Measurements from ENCODE around the gene DEPDC4.
"Not testable (repeated sequence)": the region's sequence is repeated elsewhere in the genome, so short reads cannot be mapped to it uniquely, and the experiment has no call there.

DEPDC4 gene

GRCh38 chr12:100263131-100263530 lies 3.7 kb downstream of the DEPDC4 start:
- DNase-seq: no peak

- DNase-seq: no peak
Observed at GRCh38 chr12:100258127-100258526, 8.8 kb downstream of the DEPDC4 start.

GRCh38 chr12:100254876-100255275 lies 12.0 kb downstream of the DEPDC4 start:
- DNase-seq: no peak

GRCh38 chr12:100253437-100253836 lies 13.4 kb downstream of the DEPDC4 start:
- DNase-seq: no peak

GRCh38 chr12:100251917-100252316 lies 15.0 kb downstream of the DEPDC4 start:
- DNase-seq: no peak

GRCh38 chr12:100249941-100250340 lies 16.9 kb downstream of the DEPDC4 start:
- DNase-seq: no peak

GRCh38 chr12:100248886-100249285 lies 18.0 kb downstream of the DEPDC4 start:
- no peak for DNase-seq

GRCh38 chr12:100247765-100248164 lies 19.1 kb downstream of the DEPDC4 start:
- DNase-seq: no peak

GRCh38 chr12:100243137-100243536 lies 23.7 kb downstream of the DEPDC4 start:
- no peak for DNase-seq

- no peak for DNase-seq
Observed at GRCh38 chr12:100239589-100239988, 27.3 kb downstream of the DEPDC4 start.

GRCh38 chr12:100238801-100239200 lies 28.1 kb downstream of the DEPDC4 start:
- no peak for DNase-seq

GRCh38 chr12:100234591-100235304 lies 32.1 kb downstream of the DEPDC4 start:
- peak in 1 of 5 experiments; percentile 21 for DNase-seq

GRCh38 chr12:100234166-100234565 lies 32.7 kb downstream of the DEPDC4 start:
- no peak for DNase-seq

GRCh38 chr12:100231873-100232272 lies 35.0 kb downstream of the DEPDC4 start:
- DNase-seq: not testable (repeated sequence)

GRCh38 chr12:100229876-100230275 lies 37.0 kb downstream of the DEPDC4 start:
- DNase-seq: no peak

- DNase-seq: peak in 1 of 5 experiments; percentile 33
Observed at GRCh38 chr12:100229036-100229635, 37.7 kb downstream of the DEPDC4 start.

GRCh38 chr12:100225491-100225890 lies 41.4 kb downstream of the DEPDC4 start:
- DNase-seq: no peak

GRCh38 chr12:100222173-100222572 lies 44.7 kb downstream of the DEPDC4 start:
- DNase-seq: not testable (repeated sequence)

- DNase-seq: no peak
Observed at GRCh38 chr12:100221523-100221922, 45.4 kb downstream of the DEPDC4 start.

- no peak for DNase-seq
Observed at GRCh38 chr12:100219328-100220109, 47.4 kb downstream of the DEPDC4 start.

GRCh38 chr12:100216337-100216736 lies 50.5 kb downstream of the DEPDC4 start:
- DNase-seq: no peak

GRCh38 chr12:100215209-100215608 lies 51.7 kb downstream of the DEPDC4 start:
- no peak for DNase-seq

- no peak for DNase-seq
Observed at GRCh38 chr12:100214518-100214917, 52.4 kb downstream of the DEPDC4 start.
